DOHH2 (cell line): ENCODE data around the gene ALKBH7.

Source experiments
- H3F3A ChIP-seq: fragments of 200-600 bp; sonication (generic), shearing (Covaris generic); 2 replicates; pipeline ENCODE4 v1.6.0; 2016; ENCODE audit warnings: antibody characterized with exemption, mild to moderate bottlenecking; ENCODE audit not compliant: control insufficient read depth, insufficient read depth
- H3K27ac ChIP-seq: fragments of 200-600 bp; sonication (generic); 2 replicates; pipeline ENCODE4 v1.5.1; 2014; ENCODE audit warnings: low read depth, mild to moderate bottlenecking, low read length, moderate library complexity
- H3K27me3 ChIP-seq: fragments of 200-600 bp; sonication (generic); 2 replicates; pipeline ENCODE4 v1.6.1; 2014; ENCODE audit warnings: mild to moderate bottlenecking, low read length, mixed read lengths; ENCODE audit not compliant: control insufficient read depth
- H3K36me3 ChIP-seq: fragments of 200-600 bp; sonication (generic); 2 replicates; pipeline ENCODE4 v1.6.1; 2014; ENCODE audit warnings: mild to moderate bottlenecking, low read length, moderate library complexity, mixed read lengths; ENCODE audit not compliant: control insufficient read depth
- H3K4me1 ChIP-seq: fragments of 200-600 bp; sonication (generic); 2 replicates; pipeline ENCODE4 v1.6.1; 2014; ENCODE audit warnings: mild to moderate bottlenecking, low read length, mixed read lengths; ENCODE audit not compliant: control insufficient read depth
- H3K4me2 ChIP-seq: fragments of 200-600 bp; sonication (generic); 2 replicates; pipeline ENCODE4 v1.6.0; 2014; ENCODE audit warnings: mild to moderate bottlenecking, low read length, moderate library complexity
- H3K4me3 ChIP-seq: fragments of 200-600 bp; sonication (generic); 2 replicates; pipeline ENCODE4 v1.5.1; 2014; ENCODE audit warnings: mild to moderate bottlenecking, low read length, mixed read lengths
- H3K79me2 ChIP-seq: fragments of 200-600 bp; sonication (generic); 2 replicates; pipeline ENCODE4 v1.6.1; 2014; ENCODE audit warnings: mild to moderate bottlenecking, low read length, mixed read lengths; ENCODE audit not compliant: control insufficient read depth
- H3K9me2 ChIP-seq: fragments of 200-600 bp; sonication (generic); replicated peaks from 2 replicates; pipeline ENCODE4 v1.6.1; 2014; ENCODE audit warnings: mild to moderate bottlenecking, low read length, mixed read lengths; ENCODE audit not compliant: control insufficient read depth
- H3K9me3 ChIP-seq: fragments of 200-600 bp; sonication (generic); 2 replicates; pipeline ENCODE4 v1.6.1; 2014; ENCODE audit warnings: antibody characterized with exemption, low read length, mixed read lengths; ENCODE audit not compliant: control insufficient read depth, insufficient read depth
- H4K20me1 ChIP-seq: fragments of 200-600 bp; sonication (generic); 2 replicates; pipeline ENCODE4 v1.6.0; 2014; ENCODE audit warnings: low read depth, mild to moderate bottlenecking, antibody characterized with exemption, low read length, moderate library complexity; ENCODE audit not compliant: control insufficient read depth, insufficient read depth
- EZH2phosphoT487 ChIP-seq: fragments of 200-600 bp; sonication (generic); IDR thresholded peaks from 2 replicates; pipeline ENCODE4 v1.6.1; 2017; ENCODE audit warnings: borderline replicate concordance, mild to moderate bottlenecking, antibody characterized with exemption, low read length, moderate library complexity, mixed read lengths
- TF ChIP-seq, protein P1 (sequence below): fragments of 200-600 bp; sonication (generic); IDR thresholded peaks from one replicate; pipeline ENCODE4 v1.5.1; 2014; ENCODE audit warnings: antibody characterized with exemption, mild to moderate bottlenecking, low read depth, low read length; ENCODE audit not compliant: poor library complexity, severe bottlenecking

ALKBH7 gene

DNA sequence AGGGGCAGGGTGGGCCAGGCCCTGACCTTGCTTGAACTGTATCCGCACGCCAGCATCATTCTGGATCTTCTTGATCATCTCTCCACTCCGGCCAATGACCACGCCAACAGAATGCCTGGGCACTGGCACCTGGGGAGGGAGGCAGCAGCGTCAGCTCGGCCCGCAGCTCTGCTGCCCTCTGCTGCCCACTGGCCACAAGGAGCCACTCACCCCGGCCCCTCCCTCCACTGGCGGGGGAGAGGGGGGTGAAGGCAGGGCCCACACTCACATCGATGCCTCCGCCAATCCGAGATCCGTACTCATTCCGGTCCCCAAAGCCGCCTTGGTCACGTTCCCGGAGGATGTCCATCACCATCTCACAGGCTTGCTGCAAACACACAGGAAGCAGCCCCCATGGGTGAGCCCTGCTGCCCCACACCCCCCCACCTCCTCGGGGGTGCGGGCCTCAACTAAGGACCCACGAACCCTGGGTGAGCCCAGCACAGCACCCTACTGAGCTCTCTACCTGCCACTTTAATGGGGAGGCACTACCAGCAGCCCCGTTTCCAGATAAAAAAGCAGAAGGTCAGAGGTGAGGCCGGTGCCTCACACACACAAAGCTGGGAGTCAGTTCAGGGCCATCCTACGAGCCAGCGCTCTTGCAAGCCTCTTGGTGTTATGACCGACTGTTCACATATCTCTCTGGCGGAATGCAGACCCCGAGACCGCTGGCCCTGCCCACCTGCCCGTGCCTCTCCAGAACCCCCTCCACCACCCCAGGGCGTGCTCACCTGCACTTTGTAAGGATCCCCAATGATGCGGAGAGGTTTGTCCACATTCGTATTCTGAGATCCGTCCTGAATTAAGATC, 45.3 kb downstream of the ALKBH7 start:
- H3K27me3 ChIP-seq = no peaks in the 10 kb centered on the region
- no peak overlapping the region for H3K4me2 ChIP-seq
- TF ChIP-seq, protein P1, sequence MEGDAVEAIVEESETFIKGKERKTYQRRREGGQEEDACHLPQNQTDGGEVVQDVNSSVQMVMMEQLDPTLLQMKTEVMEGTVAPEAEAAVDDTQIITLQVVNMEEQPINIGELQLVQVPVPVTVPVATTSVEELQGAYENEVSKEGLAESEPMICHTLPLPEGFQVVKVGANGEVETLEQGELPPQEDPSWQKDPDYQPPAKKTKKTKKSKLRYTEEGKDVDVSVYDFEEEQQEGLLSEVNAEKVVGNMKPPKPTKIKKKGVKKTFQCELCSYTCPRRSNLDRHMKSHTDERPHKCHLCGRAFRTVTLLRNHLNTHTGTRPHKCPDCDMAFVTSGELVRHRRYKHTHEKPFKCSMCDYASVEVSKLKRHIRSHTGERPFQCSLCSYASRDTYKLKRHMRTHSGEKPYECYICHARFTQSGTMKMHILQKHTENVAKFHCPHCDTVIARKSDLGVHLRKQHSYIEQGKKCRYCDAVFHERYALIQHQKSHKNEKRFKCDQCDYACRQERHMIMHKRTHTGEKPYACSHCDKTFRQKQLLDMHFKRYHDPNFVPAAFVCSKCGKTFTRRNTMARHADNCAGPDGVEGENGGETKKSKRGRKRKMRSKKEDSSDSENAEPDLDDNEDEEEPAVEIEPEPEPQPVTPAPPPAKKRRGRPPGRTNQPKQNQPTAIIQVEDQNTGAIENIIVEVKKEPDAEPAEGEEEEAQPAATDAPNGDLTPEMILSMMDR = no peak
- peaks cover 26% of the 10 kb centered on the region for H4K20me1 ChIP-seq
- peaks cover 40% of the 10 kb centered on the region for H3K79me2 ChIP-seq
- no peak overlapping the region for H3K4me3 ChIP-seq
- H3F3A ChIP-seq = peaks cover 11% of the 10 kb centered on the region
- H3K36me3 ChIP-seq = peaks cover 91% of the 10 kb centered on the region
- H3K4me1 ChIP-seq = peaks cover 8% of the 10 kb centered on the region
- H3K9me2 ChIP-seq = no peaks in the 10 kb centered on the region
- no peak overlapping the region for H3K27ac ChIP-seq
- H3K9me3 ChIP-seq = no peaks in the 10 kb centered on the region

DNA sequence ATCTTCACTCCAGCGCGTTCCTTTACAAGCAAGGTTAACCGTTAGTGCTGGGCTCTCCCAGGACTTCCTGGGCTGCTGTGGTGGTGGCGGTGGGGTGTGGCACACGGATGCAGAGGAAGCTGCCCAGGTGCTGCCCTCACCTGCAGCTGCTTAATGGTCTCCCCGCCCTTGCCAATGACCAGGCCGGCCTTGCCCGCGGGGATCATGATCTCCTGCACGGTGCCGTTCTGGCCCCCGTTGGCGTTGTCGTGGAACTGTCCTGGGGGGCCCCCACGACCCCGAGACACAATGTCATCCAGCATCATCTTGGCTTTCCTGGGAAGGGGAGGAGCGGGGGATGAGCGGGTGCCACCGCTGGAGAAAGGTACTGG, 46.0 kb downstream of the ALKBH7 start:
- peaks cover 32% of the 10 kb centered on the region for H4K20me1 ChIP-seq
- H3K27me3 ChIP-seq = no peaks in the 10 kb centered on the region
- TF ChIP-seq, protein P1 = no peak
- TF ChIP-seq EZH2phosphoT487 = no peak
- H3K9me3 ChIP-seq = no peaks in the 10 kb centered on the region
- H3K79me2 ChIP-seq = peaks cover 46% of the 10 kb centered on the region
- peaks cover 5% of the 10 kb centered on the region for H3F3A ChIP-seq
- H3K36me3 ChIP-seq = peaks cover 97% of the 10 kb centered on the region
- H3K9me2 ChIP-seq = no peaks in the 10 kb centered on the region
- peaks cover 14% of the 10 kb centered on the region for H3K4me1 ChIP-seq
- no peak overlapping the region for H3K4me3 ChIP-seq
- H3K4me2 ChIP-seq = no peak overlapping the region
- H3K27ac ChIP-seq = no peak overlapping the region

DNA sequence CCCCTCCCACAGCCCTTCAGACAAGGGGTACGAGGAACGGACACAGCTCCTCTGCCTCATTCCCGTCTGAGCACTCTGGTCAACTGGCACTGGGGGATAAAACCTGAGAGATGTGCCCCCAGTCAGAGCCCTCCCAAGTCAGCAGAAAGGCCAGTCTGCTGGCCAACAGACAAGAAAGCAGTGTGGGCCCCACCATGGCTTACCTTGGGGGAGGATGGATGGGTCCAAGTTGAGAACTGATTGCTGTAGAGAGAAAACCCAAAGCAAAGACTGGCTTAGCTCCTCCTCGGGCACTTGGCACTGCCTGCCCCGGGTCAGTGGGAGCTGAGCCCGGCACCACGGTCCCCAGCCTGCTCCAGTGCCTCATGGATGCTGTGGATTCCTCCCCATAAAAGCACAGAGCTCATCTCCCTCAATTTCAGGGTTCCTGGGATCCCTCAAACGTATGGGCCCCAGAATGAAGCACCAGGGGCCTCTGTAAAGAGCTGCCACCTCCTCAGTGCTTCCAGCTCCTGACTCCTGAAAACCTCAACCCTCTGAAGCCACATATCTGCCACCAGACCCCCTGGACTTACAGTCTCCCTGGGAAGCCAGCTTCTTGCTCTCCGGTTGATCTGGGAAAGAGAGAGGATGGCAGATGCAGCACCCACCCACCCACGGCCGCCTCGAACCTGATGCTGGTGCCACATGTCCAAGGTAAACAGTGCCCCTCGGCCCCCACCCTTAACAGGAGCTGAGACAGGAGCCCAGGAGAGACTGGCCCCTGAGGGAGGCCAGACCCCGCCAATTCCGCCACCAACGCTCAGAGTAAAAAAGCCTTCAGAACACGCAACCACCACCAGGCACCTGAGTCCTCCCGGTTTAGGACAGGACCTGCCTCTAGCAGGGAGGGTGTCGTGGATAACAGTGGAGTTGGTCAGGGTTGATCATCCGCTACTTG, 48.8 kb downstream of the ALKBH7 start:
- H4K20me1 ChIP-seq = peaks cover 37% of the 10 kb centered on the region
- no peaks in the 10 kb centered on the region for H3K9me2 ChIP-seq
- H3K9me3 ChIP-seq = peaks cover 6% of the 10 kb centered on the region; the same call in 1 of the 2 replicates
- no peak overlapping the region for H3K27ac ChIP-seq
- peaks cover 60% of the 10 kb centered on the region for H3K79me2 ChIP-seq
- no peak for TF ChIP-seq EZH2phosphoT487
- TF ChIP-seq, protein P1 = no peak
- H3K27me3 ChIP-seq = no peaks in the 10 kb centered on the region
- no peak overlapping the region for H3K4me3 ChIP-seq
- no peaks in the 10 kb centered on the region for H3F3A ChIP-seq
- H3K4me2 ChIP-seq = no peak overlapping the region
- peaks cover 80% of the 10 kb centered on the region for H3K36me3 ChIP-seq
- peaks cover 24% of the 10 kb centered on the region for H3K4me1 ChIP-seq
